MM.1S (cell line): ENCODE results near the gene WDR31.
A peak's percentile ranks its signal among the peaks of the same experiment; 100 is the strongest.

Experiments used
- DNase-seq: peaks from one replicate; pipeline ENCODE4 v3.0.0-alpha.2; 2015
- H2AFZ ChIP-seq: fragments of 300-600 bp; sonication (generic); 2 replicates; pipeline ENCODE4 v1.6.0; 2016; ENCODE audit warnings: antibody characterized with exemption, low read length
- H3F3A ChIP-seq: fragments of 300-600 bp; sonication (generic); 2 replicates; pipeline ENCODE4 v1.6.1; 2016; ENCODE audit warnings: mild to moderate bottlenecking, antibody characterized with exemption, low read length, moderate library complexity, mixed read lengths; ENCODE audit not compliant: insufficient read depth
- H3K27ac ChIP-seq: fragments of 300-600 bp; sonication (generic); 2 replicates; pipeline ENCODE4 v1.5.1; 2016; ENCODE audit warnings: mild to moderate bottlenecking, low read length
- H3K27me3 ChIP-seq: fragments of 300-600 bp; sonication (generic); replicated peaks from 2 replicates; pipeline ENCODE4 v1.6.0; 2016; ENCODE audit warnings: low read length; ENCODE audit not compliant: insufficient read depth
- H3K36me3 ChIP-seq: fragments of 300-600 bp; sonication (generic); replicated peaks from 2 replicates; pipeline ENCODE4 v1.6.1; 2016; ENCODE audit warnings: mild to moderate bottlenecking, low read length, mixed read lengths; ENCODE audit not compliant: insufficient read depth
- H3K4me1 ChIP-seq: fragments of 300-600 bp; sonication (generic); 2 replicates; pipeline ENCODE4 v1.6.1; 2016; ENCODE audit warnings: low read length, mixed read lengths
- H3K4me2 ChIP-seq: fragments of 300-600 bp; sonication (generic); 2 replicates; pipeline ENCODE4 v1.6.0; 2016; ENCODE audit warnings: low read depth, low read length
- H3K4me3 ChIP-seq: fragments of 300-600 bp; sonication (generic); 2 replicates; pipeline ENCODE4 v1.5.1; 2016; ENCODE audit warnings: low read length, mixed read lengths
- H3K79me2 ChIP-seq: fragments of 300-600 bp; sonication (generic); 2 replicates; pipeline ENCODE4 v1.6.1; 2016; ENCODE audit warnings: mixed run types, low read length, mixed read lengths
- H3K9ac ChIP-seq: fragments of 300-600 bp; sonication (generic); 2 replicates; pipeline ENCODE4 v1.6.1; 2016; ENCODE audit warnings: low read length, mixed read lengths
- H3K9me2 ChIP-seq: fragments of 300-600 bp; sonication (generic); replicated peaks from 2 replicates; pipeline ENCODE4 v1.6.1; 2016; ENCODE audit warnings: mild to moderate bottlenecking, low read length, mixed read lengths; ENCODE audit not compliant: insufficient read depth
- H3K9me3 ChIP-seq: fragments of 300-600 bp; sonication (generic); replicated peaks from 2 replicates; pipeline ENCODE4 v1.6.1; 2016; ENCODE audit warnings: mild to moderate bottlenecking, low read length, mixed read lengths; ENCODE audit not compliant: insufficient read depth
- H4K20me1 ChIP-seq: fragments of 300-600 bp; sonication (generic); 2 replicates; pipeline ENCODE4 v1.6.1; 2016; ENCODE audit warnings: mild to moderate bottlenecking, low read length, moderate library complexity, mixed read lengths; ENCODE audit not compliant: insufficient read depth
- EZH2 ChIP-seq: fragments of 300-600 bp; sonication (generic); optimal IDR thresholded peaks from 2 replicates; pipeline ENCODE3; 2017; ENCODE audit warnings: low read depth, mild to moderate bottlenecking, antibody characterized with exemption, low read length, mixed read lengths
- EZH2phosphoT487 ChIP-seq: fragments of 300-600 bp; sonication (generic); IDR thresholded peaks from 2 replicates; pipeline ENCODE4 v1.6.1; 2018; ENCODE audit warnings: antibody characterized with exemption, low read length
- TF ChIP-seq, protein P1 (sequence below): fragments of 300-600 bp; sonication (generic); IDR thresholded peaks from 2 replicates; pipeline ENCODE4 v1.5.1; 2016; ENCODE audit warnings: antibody characterized with exemption, low read length, mixed read lengths

The WDR31 gene

DNA sequence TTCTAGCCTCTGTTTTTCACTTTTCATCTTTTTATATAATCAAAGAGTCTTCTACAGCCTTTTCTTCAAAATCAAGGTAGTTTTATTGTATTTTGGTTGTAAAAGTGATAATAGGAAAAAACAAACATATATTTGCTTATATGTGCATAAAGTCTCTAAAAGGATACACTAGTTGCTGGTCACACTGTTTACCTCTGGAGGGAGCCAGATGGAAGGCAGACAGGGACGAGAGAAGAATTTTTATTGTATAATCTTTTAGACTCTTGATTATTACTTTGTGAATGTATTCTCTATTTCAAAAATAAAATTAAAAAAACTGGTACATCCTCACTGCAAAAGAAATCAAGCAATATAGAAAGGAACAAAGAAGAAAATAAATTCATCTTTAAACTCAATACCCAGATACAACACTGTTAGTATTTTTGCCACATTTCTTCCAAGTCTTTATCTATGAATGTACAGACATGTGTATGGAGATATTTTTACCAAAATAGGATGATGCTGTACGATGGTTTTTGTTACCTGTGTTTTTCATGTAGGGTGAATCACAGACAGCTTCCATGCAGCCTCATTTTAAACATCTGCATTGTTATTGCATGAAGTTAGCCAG lies 30.8 kb downstream of the WDR31 start:
- H3K27me3 ChIP-seq = no peaks in the 10 kb centered on the region
- H3K9me3 ChIP-seq = no peaks in the 10 kb centered on the region
- no peak overlapping the region for H3K4me3 ChIP-seq
- TF ChIP-seq, protein P1, sequence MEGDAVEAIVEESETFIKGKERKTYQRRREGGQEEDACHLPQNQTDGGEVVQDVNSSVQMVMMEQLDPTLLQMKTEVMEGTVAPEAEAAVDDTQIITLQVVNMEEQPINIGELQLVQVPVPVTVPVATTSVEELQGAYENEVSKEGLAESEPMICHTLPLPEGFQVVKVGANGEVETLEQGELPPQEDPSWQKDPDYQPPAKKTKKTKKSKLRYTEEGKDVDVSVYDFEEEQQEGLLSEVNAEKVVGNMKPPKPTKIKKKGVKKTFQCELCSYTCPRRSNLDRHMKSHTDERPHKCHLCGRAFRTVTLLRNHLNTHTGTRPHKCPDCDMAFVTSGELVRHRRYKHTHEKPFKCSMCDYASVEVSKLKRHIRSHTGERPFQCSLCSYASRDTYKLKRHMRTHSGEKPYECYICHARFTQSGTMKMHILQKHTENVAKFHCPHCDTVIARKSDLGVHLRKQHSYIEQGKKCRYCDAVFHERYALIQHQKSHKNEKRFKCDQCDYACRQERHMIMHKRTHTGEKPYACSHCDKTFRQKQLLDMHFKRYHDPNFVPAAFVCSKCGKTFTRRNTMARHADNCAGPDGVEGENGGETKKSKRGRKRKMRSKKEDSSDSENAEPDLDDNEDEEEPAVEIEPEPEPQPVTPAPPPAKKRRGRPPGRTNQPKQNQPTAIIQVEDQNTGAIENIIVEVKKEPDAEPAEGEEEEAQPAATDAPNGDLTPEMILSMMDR = peak; percentile 67
- TF ChIP-seq EZH2phosphoT487 = no peak
- no peak overlapping the region for H2AFZ ChIP-seq
- H3K9me2 ChIP-seq = no peaks in the 10 kb centered on the region
- no peak overlapping the region for H3K4me2 ChIP-seq
- no peak overlapping the region for H3K27ac ChIP-seq
- peaks cover 13% of the 10 kb centered on the region for H3K4me1 ChIP-seq
- H3K79me2 ChIP-seq = no peaks in the 10 kb centered on the region
- 0 out of 2 replicates have a peak, but pooled peaks cover 5% of the 10 kb centered on the region for H3F3A ChIP-seq
- peak; percentile 62 for DNase-seq
- H3K36me3 ChIP-seq = no peaks in the 10 kb centered on the region
- no peaks in the 10 kb centered on the region for H4K20me1 ChIP-seq
- H3K9ac ChIP-seq = no peak overlapping the region

DNA sequence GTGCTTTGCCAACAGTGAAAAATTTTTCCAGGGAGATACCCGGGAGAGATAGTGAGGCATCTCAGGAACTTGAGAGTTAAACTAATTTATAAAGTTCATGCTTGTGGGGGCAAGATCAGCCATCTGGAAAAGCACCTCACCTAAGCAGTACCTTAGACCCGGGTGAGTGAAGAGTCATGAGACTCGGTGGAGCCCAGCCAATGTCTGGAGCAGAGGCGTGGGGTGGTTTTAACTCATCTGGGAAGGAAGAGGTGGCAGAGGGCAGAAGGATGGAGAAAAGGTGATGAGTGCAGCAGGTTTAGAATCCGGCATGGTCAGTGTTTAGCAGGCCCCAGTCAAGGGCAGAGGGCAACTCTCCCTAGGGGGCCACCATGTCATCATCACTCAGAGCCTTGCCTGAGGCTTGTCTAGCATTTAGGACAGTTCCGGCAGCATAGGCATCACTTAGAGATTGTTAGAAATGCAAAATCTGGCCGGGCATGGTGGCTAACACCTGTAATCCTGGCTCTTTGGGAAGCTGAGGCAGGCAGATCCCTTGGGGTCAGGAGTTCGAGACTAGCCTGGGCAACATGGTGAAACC lies 32.6 kb downstream of the WDR31 start:
- no peak overlapping the region for H3K4me3 ChIP-seq
- no peak for DNase-seq
- TF ChIP-seq EZH2phosphoT487 = no peak
- TF ChIP-seq EZH2 = no peak
- TF ChIP-seq, protein P1 = no peak

GRCh38 chr9:113306566-113306965 lies 33.5 kb downstream of the WDR31 start:
- no peak overlapping the region for H3K4me3 ChIP-seq
- peaks cover 6% of the 10 kb centered on the region for H3K4me1 ChIP-seq
- TF ChIP-seq EZH2phosphoT487 (no peak), EZH2 (no peak)
- TF ChIP-seq, protein P1 = no peak
- no peaks in the 10 kb centered on the region for H3F3A ChIP-seq
- H3K9me2 ChIP-seq = no peaks in the 10 kb centered on the region
- no peak overlapping the region for H2AFZ ChIP-seq
- H3K79me2 ChIP-seq = no peaks in the 10 kb centered on the region
- no peaks in the 10 kb centered on the region for H3K36me3 ChIP-seq
- H3K9ac ChIP-seq = no peak overlapping the region
- no peak overlapping the region for H3K27ac ChIP-seq
- H3K9me3 ChIP-seq = no peaks in the 10 kb centered on the region
- H4K20me1 ChIP-seq = no peaks in the 10 kb centered on the region
- no peak for DNase-seq
- H3K4me2 ChIP-seq = no peak overlapping the region
- H3K27me3 ChIP-seq = no peaks in the 10 kb centered on the region

More for the DNA sequence above, 32.6 kb downstream of the WDR31 start:
- Histone ChIP-seq H3K9ac (no peak overlapping the region), H3F3A (0 out of 2 replicates have a peak, but pooled peaks cover 5% of the 10 kb centered on the region), H3K27me3 (no peaks in the 10 kb centered on the region), H3K4me1 (peaks cover 13% of the 10 kb centered on the region), H3K79me2 (no peaks in the 10 kb centered on the region), H3K9me3 (no peaks in the 10 kb centered on the region), H4K20me1 (no peaks in the 10 kb centered on the region), H2AFZ (no peak overlapping the region), H3K4me2 (no peak overlapping the region), H3K36me3 (no peaks in the 10 kb centered on the region), H3K9me2 (no peaks in the 10 kb centered on the region), H3K27ac (no peak overlapping the region)
